HCEC 1CT (cell line): ENCODE measurements around the gene SMIM28.
A peak's percentile ranks its signal among the peaks of the same experiment; 100 is the strongest.
"Not testable (repeated sequence)": the region's sequence is repeated elsewhere in the genome, so short reads cannot be mapped to it uniquely, and the experiment has no call there.

ENCODE experiments used
- DNase-seq: peaks from one replicate; pipeline ENCODE4 v3.0.0-alpha.2; 2017

The SMIM28 gene

GRCh38 chr6:138410048-138410735 is 32.5 kb downstream of the SMIM28 start:
- peak; percentile 73 for DNase-seq

GRCh38 chr6:138410972-138411880 is 33.5 kb downstream of the SMIM28 start:
- peak; percentile 89 for DNase-seq

GRCh38 chr6:138415125-138415524 is 37.4 kb downstream of the SMIM28 start:
- no peak for DNase-seq

- no peak for DNase-seq
Observed at GRCh38 chr6:138416206-138416605, 38.5 kb downstream of the SMIM28 start.

GRCh38 chr6:138417493-138418117 is 39.9 kb downstream of the SMIM28 start:
- DNase-seq = no peak

GRCh38 chr6:138418118-138418742 is 40.5 kb downstream of the SMIM28 start:
- no peak for DNase-seq

- DNase-seq = no peak
Observed at GRCh38 chr6:138419766-138420165, 42.1 kb downstream of the SMIM28 start.

GRCh38 chr6:138420356-138420755 is 42.7 kb downstream of the SMIM28 start:
- no peak for DNase-seq

- no peak for DNase-seq
Observed at GRCh38 chr6:138421089-138421488, 43.4 kb downstream of the SMIM28 start.

- no peak for DNase-seq
Observed at GRCh38 chr6:138421608-138422007, 43.9 kb downstream of the SMIM28 start.

GRCh38 chr6:138422861-138423260 is 45.2 kb downstream of the SMIM28 start:
- DNase-seq = no peak

GRCh38 chr6:138424004-138424904 is 46.5 kb downstream of the SMIM28 start:
- no peak for DNase-seq

GRCh38 chr6:138425256-138425655 is 47.6 kb downstream of the SMIM28 start:
- not testable (repeated sequence) for DNase-seq

GRCh38 chr6:138426500-138427123 is 48.9 kb downstream of the SMIM28 start:
- no peak for DNase-seq

GRCh38 chr6:138427701-138428100 is 50.0 kb downstream of the SMIM28 start:
- no peak for DNase-seq

- peak; percentile 54 for DNase-seq
Observed at GRCh38 chr6:138428944-138429598, 51.4 kb downstream of the SMIM28 start.

GRCh38 chr6:138429761-138430160 is 52.1 kb downstream of the SMIM28 start:
- no peak for DNase-seq

- DNase-seq = no peak
Observed at GRCh38 chr6:138430361-138431145, 52.8 kb downstream of the SMIM28 start.

GRCh38 chr6:138431256-138432062 is 53.8 kb downstream of the SMIM28 start:
- DNase-seq = no peak

GRCh38 chr6:138432063-138432356 is 54.3 kb downstream of the SMIM28 start:
- DNase-seq = no peak
